ENCODE results near the gene INO80C.

Gene INO80C

GRCh38 chr18:35517715-35518114 is 20.0 kb upstream of the INO80C start:
- no peak for TF ChIP-seq CTCF (IDR thresholded peaks at IDR 0.05; ENCODE audit: low read depth, low read length, missing control alignments)
- no peak for DNase-seq (ENCODE audit: extremely low read depth, low read depth)
- no peak overlapping the region for H3K4me3 ChIP-seq (replicated peaks; ENCODE audit: low read depth, low read length)

- H3K4me3 ChIP-seq (replicated peaks; ENCODE audit: low read depth, low read length), result no peak overlapping the region
- TF ChIP-seq CTCF (IDR thresholded peaks at IDR 0.05; ENCODE audit: low read depth, low read length, missing control alignments), result no peak
- no peak for DNase-seq (ENCODE audit: extremely low read depth, low read depth)
Measured at GRCh38 chr18:35516789-35517188, 19.0 kb upstream of the INO80C start.

- DNase-seq (ENCODE audit: extremely low read depth, low read depth), result no peak
- H3K4me3 ChIP-seq (replicated peaks; ENCODE audit: low read depth, low read length), result no peak overlapping the region
- no peak for TF ChIP-seq CTCF (IDR thresholded peaks at IDR 0.05; ENCODE audit: low read depth, low read length, missing control alignments)
Measured at GRCh38 chr18:35516351-35516750, 18.6 kb upstream of the INO80C start.

GRCh38 chr18:35515460-35516130 is 17.8 kb upstream of the INO80C start:
- DNase-seq (ENCODE audit: extremely low read depth, low read depth), result no peak
- H3K4me3 ChIP-seq (replicated peaks; ENCODE audit: low read depth, low read length), result no peak overlapping the region
- no peak for TF ChIP-seq CTCF (IDR thresholded peaks at IDR 0.05; ENCODE audit: low read depth, low read length, missing control alignments)

- H3K4me3 ChIP-seq (replicated peaks; ENCODE audit: low read depth, low read length), result no peak overlapping the region
- no peak for TF ChIP-seq CTCF (IDR thresholded peaks at IDR 0.05; ENCODE audit: low read depth, low read length, missing control alignments)
- DNase-seq (ENCODE audit: extremely low read depth, low read depth), result no peak
Measured at GRCh38 chr18:35514752-35515459, 17.1 kb upstream of the INO80C start.

GRCh38 chr18:35514283-35514682 is 16.5 kb upstream of the INO80C start:
- DNase-seq (ENCODE audit: extremely low read depth, low read depth), result no peak
- TF ChIP-seq CTCF (IDR thresholded peaks at IDR 0.05; ENCODE audit: low read depth, low read length, missing control alignments), result no peak
- H3K4me3 ChIP-seq (replicated peaks; ENCODE audit: low read depth, low read length), result no peak overlapping the region
